GM21528 (cell line): Measurements from ENCODE around the gene PCMT1.
"Not testable (repeated sequence)": the region's sequence is repeated elsewhere in the genome, so short reads cannot be mapped to it uniquely, and the experiment has no call there.

Experiments used
- ATAC-seq: cut with Tn5 transposase; IDR thresholded peaks from one replicate; pipeline ENCODE4 v1.9.1; 2021; ENCODE audit warnings: mild to moderate bottlenecking, moderate library complexity; ENCODE audit not compliant: unreplicated experiment, low FRiP score

Gene PCMT1

DNA sequence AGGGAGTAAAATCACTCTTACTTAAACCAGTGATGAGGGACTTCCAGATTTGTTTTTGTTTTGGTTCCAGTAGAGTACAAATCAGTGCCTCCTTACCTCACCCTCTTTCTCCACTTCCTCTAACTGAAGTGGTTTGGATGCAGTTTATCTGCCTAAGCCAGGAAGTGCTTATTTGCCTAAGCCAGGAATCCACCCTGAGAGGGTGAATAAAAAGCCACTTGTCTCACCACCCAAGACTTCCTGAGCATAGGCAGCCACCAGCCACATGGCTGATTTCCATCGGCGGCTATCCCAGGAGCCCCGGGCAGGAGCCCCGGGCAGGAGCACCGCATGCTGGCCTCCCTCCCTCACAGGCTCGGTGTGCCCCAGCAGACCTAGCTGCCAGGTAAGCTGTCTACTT is 102.6 kb downstream of the PCMT1 start:
- ATAC-seq: no peak

DNA sequence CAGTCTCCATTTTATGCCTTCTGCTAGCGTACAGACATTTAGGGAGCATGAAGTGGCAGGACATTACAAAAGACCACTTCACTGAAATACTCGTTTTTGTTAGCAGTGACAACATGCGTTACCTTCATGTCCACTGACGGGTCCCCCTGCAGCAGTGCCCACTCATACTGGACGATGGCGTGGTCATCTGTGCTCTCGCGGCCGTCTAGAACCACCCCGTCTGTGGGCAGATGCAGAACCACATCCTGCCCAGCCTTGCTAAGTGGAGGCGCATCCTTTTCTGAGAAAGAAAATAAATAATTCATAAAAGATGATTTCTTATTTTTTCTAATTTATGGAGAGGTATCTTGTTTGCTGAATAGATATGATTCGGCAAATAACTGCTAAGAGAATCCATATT is 103.3 kb downstream of the PCMT1 start:
- no peak for ATAC-seq

DNA sequence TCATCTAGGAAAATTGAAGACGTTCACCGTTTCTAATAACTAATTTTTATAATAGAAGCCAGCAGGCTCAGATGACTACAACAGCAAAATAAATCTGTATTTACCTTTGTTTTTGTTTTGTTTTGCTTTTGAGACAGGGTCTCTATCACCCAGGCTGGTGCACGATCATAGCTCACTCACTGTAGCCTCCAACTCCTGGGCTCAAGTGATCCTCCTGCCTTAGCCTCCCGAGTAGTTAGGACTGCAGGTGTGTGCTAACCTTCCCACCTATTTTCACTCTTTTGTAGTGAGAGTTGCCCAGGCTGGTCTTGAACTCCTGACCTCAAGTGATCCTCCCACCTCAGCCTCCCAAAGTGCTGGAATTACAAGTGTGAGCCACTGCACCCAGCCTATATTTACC is 104.5 kb downstream of the PCMT1 start:
- not testable (repeated sequence) for ATAC-seq

DNA sequence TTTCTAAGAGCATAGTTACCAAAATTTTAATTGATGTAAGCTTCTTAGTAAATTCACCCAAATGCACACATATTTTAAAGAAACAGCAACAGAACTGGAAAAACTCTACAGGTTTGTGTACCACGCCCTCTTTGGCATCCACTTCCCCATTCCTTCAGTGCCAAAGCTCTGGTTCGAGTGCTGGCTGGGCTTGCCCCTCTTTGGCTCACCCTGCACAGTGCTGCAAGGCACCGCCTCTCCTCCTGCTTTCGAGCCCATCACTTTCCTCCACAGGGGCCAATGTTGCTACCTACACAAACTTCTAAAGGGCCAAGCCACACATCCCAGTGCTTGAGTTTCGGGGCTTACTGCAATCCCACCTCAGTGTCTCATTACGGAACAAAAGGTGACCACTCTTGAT is 105.0 kb downstream of the PCMT1 start:
- no peak for ATAC-seq

DNA sequence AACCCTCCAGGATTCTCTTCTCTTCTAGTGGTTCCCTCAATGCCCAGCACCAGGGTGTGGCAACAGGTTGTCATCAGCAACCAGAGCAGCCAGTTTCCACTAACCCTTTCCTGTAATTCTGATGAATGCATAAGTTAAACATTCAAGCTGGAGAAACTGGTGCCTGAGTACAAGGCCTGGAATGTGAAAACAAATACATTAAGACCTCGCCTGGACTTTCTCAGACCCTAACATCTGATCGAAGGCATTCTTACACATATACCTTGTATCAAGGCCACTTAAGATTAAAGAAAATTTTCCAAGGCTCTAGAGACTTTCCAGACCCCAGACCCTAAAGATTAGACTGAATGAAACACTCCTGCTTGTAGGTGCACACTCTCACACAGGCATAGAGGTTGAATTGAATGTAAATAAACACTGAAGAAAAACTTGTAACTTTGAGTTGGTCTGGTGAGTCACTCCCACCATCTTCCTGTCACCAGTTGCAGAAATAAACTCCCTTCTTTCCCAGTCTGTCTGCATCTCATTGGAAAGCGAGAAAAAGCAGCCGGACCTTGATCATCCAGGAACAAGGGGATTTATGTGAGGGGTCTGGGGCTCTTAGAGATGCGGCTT is 105.6 kb downstream of the PCMT1 start:
- ATAC-seq: no peak

DNA sequence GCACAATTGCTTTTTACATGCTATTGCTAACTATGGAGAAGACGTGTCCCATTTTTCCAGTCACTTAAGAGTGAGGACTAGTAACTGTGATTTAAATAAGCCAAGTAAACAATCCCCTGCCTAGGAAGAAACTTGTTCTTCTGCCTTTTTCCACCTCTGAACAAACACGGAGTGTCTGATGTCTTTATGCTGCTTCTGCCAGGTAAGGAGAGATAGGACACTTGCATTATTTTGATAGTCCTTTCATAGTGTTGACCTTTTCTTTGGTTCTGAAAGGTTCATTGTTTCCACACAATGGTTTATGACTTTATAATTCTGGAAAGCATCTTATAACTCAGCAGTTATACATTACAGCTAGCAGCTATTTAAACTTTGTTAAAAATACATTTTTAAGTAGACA is 106.2 kb downstream of the PCMT1 start:
- no peak for ATAC-seq

DNA sequence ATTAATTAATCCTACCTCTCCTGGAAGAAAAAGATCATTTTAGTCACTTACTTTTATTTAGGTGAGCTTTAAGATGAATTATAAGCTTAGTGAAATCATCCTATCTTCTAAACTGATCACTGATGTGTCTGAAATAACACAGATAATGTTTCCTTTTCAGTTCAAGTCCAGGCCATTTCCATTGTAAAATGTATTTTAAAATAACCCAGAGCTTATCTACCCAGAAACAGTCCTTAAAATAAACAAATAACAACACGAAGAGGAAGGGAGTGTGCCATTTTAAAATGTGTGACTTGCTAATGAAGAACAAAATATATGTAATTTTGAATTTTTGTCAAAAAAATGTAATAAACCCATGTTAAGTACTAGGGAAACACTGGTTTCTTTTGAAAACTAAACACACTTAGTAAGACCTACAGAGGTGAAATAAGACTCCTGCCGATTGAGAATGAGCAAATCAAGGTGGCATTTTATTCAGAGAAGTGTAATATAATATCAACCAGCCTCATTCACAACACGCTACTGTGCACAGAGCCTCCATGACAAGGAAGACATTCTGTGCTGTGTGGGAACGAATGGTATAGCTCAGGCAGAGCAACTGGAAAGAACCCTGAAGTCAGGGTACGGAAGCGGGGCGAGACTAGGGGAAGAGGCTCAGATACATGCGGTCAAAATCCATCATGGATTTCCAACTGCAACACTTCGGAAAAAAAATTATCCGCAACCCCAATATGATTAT is 106.9 kb downstream of the PCMT1 start:
- no peak for ATAC-seq

DNA sequence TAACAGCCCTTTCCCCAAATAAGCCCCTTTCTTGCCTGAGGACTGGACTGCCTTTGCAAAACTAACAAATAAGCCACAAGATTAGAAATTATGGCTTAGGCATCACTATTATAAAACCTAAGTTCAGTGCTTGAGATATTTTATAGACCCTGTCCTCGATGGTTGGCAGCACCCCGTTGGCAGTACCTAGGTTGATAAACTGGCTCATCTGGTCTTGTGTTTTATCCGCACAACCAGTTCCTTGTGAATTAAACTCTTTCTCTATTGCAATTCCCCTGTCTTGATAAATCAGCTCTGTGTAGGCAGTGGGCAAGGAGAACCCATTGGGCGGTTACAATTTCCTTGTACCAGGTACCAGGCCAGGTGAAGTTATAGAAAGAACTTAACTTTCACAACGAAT is 108.0 kb downstream of the PCMT1 start:
- ATAC-seq: no peak

DNA sequence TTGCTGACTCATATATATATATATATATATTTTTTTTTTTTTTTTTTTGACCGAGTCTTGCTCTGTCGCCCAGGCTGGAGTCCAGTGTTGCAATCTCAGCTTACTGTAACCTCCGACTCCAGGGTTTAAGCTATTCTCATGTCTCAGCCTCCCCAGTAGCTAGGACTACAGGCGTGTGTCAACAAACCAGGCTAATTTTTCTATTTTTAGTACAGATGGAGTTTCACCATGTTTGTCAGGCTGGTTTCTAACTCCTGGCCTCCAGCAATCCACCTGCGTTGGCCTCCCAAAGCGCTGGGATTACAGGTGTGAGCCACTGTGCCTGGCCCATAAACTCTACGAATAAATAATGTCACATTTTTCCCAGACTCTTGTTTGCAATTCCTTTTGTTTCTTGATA is 109.8 kb downstream of the PCMT1 start:
- no peak for ATAC-seq

DNA sequence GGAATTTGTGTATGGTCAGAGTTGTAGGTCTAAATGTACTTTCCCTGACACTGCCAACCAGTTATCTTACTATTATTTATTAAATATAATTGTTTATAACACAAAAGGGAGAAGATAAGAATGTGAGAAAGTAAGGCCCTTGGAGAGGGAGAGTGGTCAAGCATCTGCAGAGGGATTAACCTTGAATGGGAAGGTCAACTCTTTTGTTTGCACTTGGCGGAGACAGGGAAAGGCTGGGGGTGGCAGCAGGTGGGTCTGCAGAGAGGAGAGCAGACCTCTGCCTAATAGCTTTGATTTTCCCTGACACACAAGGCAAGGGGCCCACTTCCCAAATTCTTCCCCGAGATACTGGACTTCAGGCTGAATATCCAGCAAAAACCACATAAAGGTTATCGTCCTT is 110.4 kb downstream of the PCMT1 start:
- ATAC-seq: no peak

DNA sequence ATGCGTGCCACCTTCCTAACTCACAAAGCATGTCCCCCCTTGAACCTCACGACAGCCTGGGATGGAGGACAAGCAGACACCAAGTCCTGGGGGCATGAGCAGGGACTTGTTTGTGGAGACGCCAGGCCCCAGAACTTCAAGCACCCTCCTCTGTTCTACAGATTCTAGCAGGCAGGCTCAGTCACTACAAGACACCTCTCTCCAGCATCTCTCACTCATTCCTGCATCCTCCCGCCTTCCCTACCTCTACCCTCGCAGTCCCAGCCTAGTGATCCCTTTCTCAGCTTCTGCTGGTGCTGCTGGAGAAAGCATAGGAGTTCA is 110.9 kb downstream of the PCMT1 start:
- ATAC-seq: no peak
